ENCODE results near the gene KCNH2.

- TF ChIP-seq CTCF (IDR thresholded peaks at IDR 0.05; ENCODE audit: low read depth, low read length, poor library complexity, severe bottlenecking): no peak
- TF ChIP-seq EZH2phosphoT487 (IDR thresholded peaks at IDR 0.05; ENCODE audit: borderline replicate concordance, low read length): no peak
Observed at GRCh38 chr7:150997075-150997511, 19.0 kb upstream of the KCNH2 start.
